Kidney epithelial cell (primary cell): ENCODE data around the gene MBNL1. TPM values are rescaled to one million over a fixed set of nuclear protein-coding genes. Genes with fewer than 3 reads are reported as not detected.
"Not testable (repeated sequence)": the region's sequence is repeated elsewhere in the genome, so short reads cannot be mapped to it uniquely, and the experiment has no call there.

Source experiments
- DNase-seq: peaks from one replicate; pipeline ENCODE4 v3.0.0-alpha.2; 2010; ENCODE audit warnings: low read depth
- H3K27me3 ChIP-seq: 2 replicates; pipeline ENCODE4 v1.6.0; 2011; ENCODE audit warnings: low read length; ENCODE audit not compliant: control insufficient read depth, insufficient read depth
- H3K36me3 ChIP-seq: 2 replicates; pipeline ENCODE4 v1.5.1; 2011; ENCODE audit warnings: low read length; ENCODE audit not compliant: control insufficient read depth, insufficient read depth
- H3K4me3 ChIP-seq: 2 replicates; pipeline ENCODE4 v1.5.1; 2011; ENCODE audit warnings: low read depth, mild to moderate bottlenecking, control low read depth, low read length
- CTCF ChIP-seq: IDR thresholded peaks from 2 replicates; pipeline ENCODE4 v1.5.1; 2011; ENCODE audit warnings: mild to moderate bottlenecking, moderate library complexity, low read length, control low read depth, inconsistent platforms; ENCODE audit not compliant: insufficient read depth, poor library complexity, severe bottlenecking
- total RNA-seq: library from RNA; depleted of rRNA; stranded (reverse); fragments of >200 nt; gene quantifications from 2 replicates; pipeline ENCODE4 v1.2.3, GENCODE V29; 2015

MBNL1 gene
- total RNA-seq, 1 donor from 2014 or later: 47.5 TPM

- Histone ChIP-seq H3K4me3 (no peak overlapping the region), H3K36me3 (no peaks in the 10 kb centered on the region), H3K27me3 (no peaks in the 10 kb centered on the region)
- no peak for TF ChIP-seq CTCF
- DNase-seq: no peak
These were observed 123.6 kb downstream of the MBNL1 start for GRCh38 chr3:152392272-152392880.

- H3K4me3 ChIP-seq: no peak overlapping the region
- H3K27me3 ChIP-seq: no peaks in the 10 kb centered on the region
- no peaks in the 10 kb centered on the region for H3K36me3 ChIP-seq
- no peak for TF ChIP-seq CTCF
- no peak for DNase-seq
These were observed 125.5 kb downstream of the MBNL1 start for GRCh38 chr3:152394246-152394645.

- no peaks in the 10 kb centered on the region for H3K36me3 ChIP-seq
- no peaks in the 10 kb centered on the region for H3K27me3 ChIP-seq
- DNase-seq: no peak
- no peak for TF ChIP-seq CTCF
- no peak overlapping the region for H3K4me3 ChIP-seq
These were observed 127.0 kb downstream of the MBNL1 start for GRCh38 chr3:152395764-152396163.

- no peak for DNase-seq
- no peaks in the 10 kb centered on the region for H3K27me3 ChIP-seq
- no peak overlapping the region for H3K4me3 ChIP-seq
- no peak for TF ChIP-seq CTCF
- no peaks in the 10 kb centered on the region for H3K36me3 ChIP-seq
These were observed 128.1 kb downstream of the MBNL1 start for GRCh38 chr3:152396867-152397266.

GRCh38 chr3:152397348-152397747, 128.6 kb downstream of the MBNL1 start:
- H3K36me3 ChIP-seq, H3K4me3 ChIP-seq, H3K27me3 ChIP-seq, DNase-seq: not testable (repeated sequence)

GRCh38 chr3:152398495-152398894, 129.8 kb downstream of the MBNL1 start:
- DNase-seq: no peak
- Histone ChIP-seq H3K27me3 (no peaks in the 10 kb centered on the region), H3K4me3 (no peak overlapping the region), H3K36me3 (no peaks in the 10 kb centered on the region)
- no peak for TF ChIP-seq CTCF
